IPS DF 6.9 (cell line): Measurements from ENCODE around the gene FRMD4A.

Experiments used
- DNase-seq: peaks from one replicate; pipeline ENCODE4 v3.0.0-alpha.2; 2013; ENCODE audit warnings: low read depth, low spot score
- H3K27ac ChIP-seq: one replicate; pipeline ENCODE4 v1.5.1; 2013; ENCODE audit warnings: low read length, control low read depth
- H3K27me3 ChIP-seq: 2 replicates; pipeline ENCODE4 v1.6.1; 2013; ENCODE audit warnings: mild to moderate bottlenecking, low read length; ENCODE audit not compliant: control insufficient read depth, insufficient read depth
- H3K36me3 ChIP-seq: 2 replicates; pipeline ENCODE4 v1.6.1; 2013; ENCODE audit warnings: low read length; ENCODE audit not compliant: control insufficient read depth, insufficient read depth
- H3K4me1 ChIP-seq: 2 replicates; pipeline ENCODE4 v1.6.1; 2013; ENCODE audit warnings: low read length; ENCODE audit not compliant: control insufficient read depth, insufficient read depth
- H3K4me3 ChIP-seq: 2 replicates; pipeline ENCODE4 v1.5.1; 2013; ENCODE audit warnings: mild to moderate bottlenecking, low read length
- H3K9me3 ChIP-seq: 2 replicates; pipeline ENCODE4 v1.6.1; 2013; ENCODE audit warnings: low read length, inconsistent platforms; ENCODE audit not compliant: control insufficient read depth, insufficient read depth
- WGBS: extraction: QIAGEN DNeasy Blood & Tissue Kit; methylation state at CpG from one replicate; pipeline ENCODE4 v1.1.7; 2013; ENCODE audit warnings: mixed read lengths, missing lambda C conversion rate; ENCODE audit not compliant: insufficient read length, insufficient coverage; 5-methylcytosine and 5-hydroxymethylcytosine counted together

FRMD4A gene

DNA sequence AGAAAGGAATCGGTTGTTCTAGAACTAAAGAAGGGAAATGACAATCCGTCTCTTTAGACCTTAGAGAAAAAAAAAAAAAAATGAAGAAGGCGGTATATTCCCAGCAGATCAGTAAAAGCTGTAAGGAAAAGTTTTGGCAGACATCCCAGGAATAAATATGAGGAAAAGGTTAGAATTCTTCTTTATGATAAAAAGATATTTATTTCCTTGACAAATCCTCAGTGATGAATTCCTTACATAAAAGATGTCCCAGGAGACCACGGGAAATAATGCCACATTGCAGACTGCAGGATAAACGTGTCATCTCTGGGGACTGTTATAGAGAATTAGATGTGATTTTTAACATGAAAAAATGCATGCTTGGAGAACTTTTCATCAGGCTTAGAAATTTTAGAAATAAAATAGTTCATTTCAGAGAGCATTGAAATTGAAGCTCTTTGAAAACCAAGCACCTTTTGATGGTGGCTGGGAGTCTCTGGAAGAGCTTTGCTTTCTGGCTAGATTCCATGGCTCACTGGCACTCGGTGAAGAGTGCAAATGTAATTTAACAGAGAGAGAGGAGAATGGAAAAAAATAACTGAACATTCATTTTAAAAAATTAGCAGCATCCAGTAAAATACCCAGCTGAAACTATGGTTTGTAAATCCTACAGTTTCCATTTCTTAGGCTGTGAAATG, 645.8 kb downstream of the FRMD4A start:
- Histone ChIP-seq H3K4me3 (no peak overlapping the region), H3K27ac (no peak overlapping the region), H3K27me3 (no peaks in the 10 kb centered on the region), H3K4me1 (no peaks in the 10 kb centered on the region), H3K9me3 (no peaks in the 10 kb centered on the region), H3K36me3 (no peaks in the 10 kb centered on the region; the same call in 1 of the 2 replicates)
- no CpG with 5 or more reads among the region's 6 CpGs for WGBS
- DNase-seq: no peak

DNA sequence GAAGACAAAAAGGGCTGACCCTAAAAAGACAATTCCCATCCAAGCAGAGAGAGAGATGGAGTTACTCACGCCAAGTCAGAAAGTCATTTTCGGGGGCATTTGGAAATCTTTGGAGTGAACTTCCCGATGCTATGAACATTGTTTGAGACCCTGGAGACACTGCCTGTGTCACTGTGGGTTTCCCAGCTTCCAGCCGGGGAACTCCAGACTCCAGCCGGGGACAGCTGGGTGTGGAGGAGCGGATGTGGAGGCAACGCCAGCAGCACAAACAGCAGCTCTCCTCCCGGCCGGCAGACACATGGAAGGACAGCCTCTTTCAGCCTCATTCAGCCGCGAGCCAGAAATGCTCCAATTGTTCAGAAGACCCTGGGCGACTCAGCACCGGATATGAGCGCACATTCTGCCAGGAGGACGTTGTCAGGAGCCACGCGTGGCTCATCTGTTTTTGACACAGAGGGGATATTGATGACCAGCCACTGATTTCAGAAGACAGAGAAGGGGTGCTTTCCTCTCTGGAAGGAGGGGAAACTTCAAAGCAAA, 646.4 kb downstream of the FRMD4A start:
- no peak overlapping the region for H3K4me3 ChIP-seq
- no peak for DNase-seq
- H3K36me3 ChIP-seq: no peaks in the 10 kb centered on the region; the same call in 1 of the 2 replicates
- no peaks in the 10 kb centered on the region for H3K27me3 ChIP-seq
- WGBS: no CpG with 5 or more reads among the region's 17 CpGs
- no peak overlapping the region for H3K27ac ChIP-seq
- H3K9me3 ChIP-seq: no peaks in the 10 kb centered on the region
- H3K4me1 ChIP-seq: no peaks in the 10 kb centered on the region

DNA sequence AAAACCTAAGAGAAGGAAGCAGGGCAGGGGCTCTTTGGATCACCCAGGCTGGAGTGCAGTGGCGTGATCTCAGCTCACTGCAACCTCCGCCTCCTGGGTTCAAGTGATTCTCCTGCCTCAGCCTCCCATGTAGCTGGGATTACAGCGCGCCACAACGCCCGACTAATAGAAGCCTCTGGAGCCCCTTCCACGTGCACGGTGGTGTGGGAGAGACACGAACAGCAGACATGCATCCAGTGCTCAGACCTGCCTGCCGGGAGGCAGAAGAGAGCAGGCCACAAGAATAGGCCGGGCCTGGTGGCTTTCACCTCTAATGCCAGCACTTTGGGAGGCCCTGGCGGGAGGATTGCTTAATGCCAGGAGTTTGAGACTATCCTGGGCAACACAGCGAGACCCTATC, 647.7 kb downstream of the FRMD4A start:
- Histone ChIP-seq H3K9me3 (no peaks in the 10 kb centered on the region), H3K4me1 (no peaks in the 10 kb centered on the region), H3K27me3 (no peaks in the 10 kb centered on the region), H3K36me3 (no peaks in the 10 kb centered on the region; the same call in 1 of the 2 replicates), H3K27ac (no peak overlapping the region), H3K4me3 (no peak overlapping the region)
- WGBS: no CpG with 5 or more reads among the region's 13 CpGs
- no peak for DNase-seq

GRCh38 chr10:13681960-13682359, 648.8 kb downstream of the FRMD4A start:
- H3K9me3 ChIP-seq: no peaks in the 10 kb centered on the region
- H3K4me3 ChIP-seq: no peak overlapping the region
- DNase-seq: no peak
- no peaks in the 10 kb centered on the region for H3K27me3 ChIP-seq
- no peak overlapping the region for H3K27ac ChIP-seq
- no CpG with 5 or more reads among the region's 7 CpGs for WGBS
- H3K4me1 ChIP-seq: no peaks in the 10 kb centered on the region
- H3K36me3 ChIP-seq: no peaks in the 10 kb centered on the region; the same call in 1 of the 2 replicates

DNA sequence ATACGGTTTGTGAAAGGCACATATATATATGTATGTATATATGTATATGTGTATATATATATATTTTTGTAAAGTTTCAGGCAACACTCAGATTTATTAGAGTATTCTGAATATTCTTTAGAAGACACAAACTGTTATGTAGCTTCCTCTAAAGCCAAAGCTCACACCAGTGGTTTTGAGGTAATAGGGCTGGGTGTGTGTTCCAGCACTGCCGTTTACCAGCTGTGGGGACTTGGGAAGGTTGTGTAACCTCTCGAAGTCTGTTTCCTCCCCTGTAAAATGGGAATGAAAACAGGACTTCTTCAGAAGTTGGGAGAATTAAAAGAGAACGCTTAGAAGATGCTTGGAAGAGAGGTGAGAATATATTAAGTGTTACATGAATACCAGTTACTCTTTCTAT, 649.2 kb downstream of the FRMD4A start:
- H3K4me3 ChIP-seq: no peak overlapping the region
- H3K27me3 ChIP-seq: no peaks in the 10 kb centered on the region
- H3K27ac ChIP-seq: no peak overlapping the region
- no peaks in the 10 kb centered on the region for H3K4me1 ChIP-seq
- DNase-seq: no peak
- WGBS: no CpG with 5 or more reads among the region's 4 CpGs
- no peaks in the 10 kb centered on the region; the same call in 1 of the 2 replicates for H3K36me3 ChIP-seq
- no peaks in the 10 kb centered on the region for H3K9me3 ChIP-seq

DNA sequence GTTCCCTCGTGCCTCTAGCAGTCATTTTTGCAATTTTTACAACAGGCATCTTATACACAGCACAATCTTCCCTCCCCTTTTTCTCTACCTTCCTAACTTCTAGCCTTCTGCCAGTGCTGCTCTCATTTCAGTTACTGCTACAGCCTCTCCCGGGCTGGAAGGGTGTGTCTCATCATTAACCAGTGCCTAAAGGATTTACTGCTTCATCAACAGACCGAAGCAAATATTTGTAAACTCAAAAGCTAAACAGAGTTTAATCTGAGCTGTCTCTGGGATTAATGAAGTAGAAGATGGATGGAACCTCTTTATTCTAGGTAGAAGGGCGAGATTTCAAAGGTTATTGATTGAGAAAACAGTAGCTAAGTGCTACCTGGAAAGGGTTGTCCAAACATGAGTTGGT, 649.6 kb downstream of the FRMD4A start:
- H3K9me3 ChIP-seq: no peaks in the 10 kb centered on the region
- no peaks in the 10 kb centered on the region for H3K4me1 ChIP-seq
- no peak overlapping the region for H3K4me3 ChIP-seq
- 100% methylated on average over 1 of the region's 4 CpGs for WGBS
- DNase-seq: no peak
- H3K36me3 ChIP-seq: no peaks in the 10 kb centered on the region; the same call in 1 of the 2 replicates
- no peaks in the 10 kb centered on the region for H3K27me3 ChIP-seq
- no peak overlapping the region for H3K27ac ChIP-seq

GRCh38 chr10:13678101-13678843, 652.5 kb downstream of the FRMD4A start:
- Histone ChIP-seq H3K36me3 (no peaks in the 10 kb centered on the region), H3K4me3 (no peak overlapping the region), H3K9me3 (no peaks in the 10 kb centered on the region), H3K27ac (no peak overlapping the region), H3K27me3 (no peaks in the 10 kb centered on the region), H3K4me1 (peaks cover 2% of the 10 kb centered on the region)
- no CpG with 5 or more reads among the region's 13 CpGs for WGBS
- DNase-seq: no peak

DNA sequence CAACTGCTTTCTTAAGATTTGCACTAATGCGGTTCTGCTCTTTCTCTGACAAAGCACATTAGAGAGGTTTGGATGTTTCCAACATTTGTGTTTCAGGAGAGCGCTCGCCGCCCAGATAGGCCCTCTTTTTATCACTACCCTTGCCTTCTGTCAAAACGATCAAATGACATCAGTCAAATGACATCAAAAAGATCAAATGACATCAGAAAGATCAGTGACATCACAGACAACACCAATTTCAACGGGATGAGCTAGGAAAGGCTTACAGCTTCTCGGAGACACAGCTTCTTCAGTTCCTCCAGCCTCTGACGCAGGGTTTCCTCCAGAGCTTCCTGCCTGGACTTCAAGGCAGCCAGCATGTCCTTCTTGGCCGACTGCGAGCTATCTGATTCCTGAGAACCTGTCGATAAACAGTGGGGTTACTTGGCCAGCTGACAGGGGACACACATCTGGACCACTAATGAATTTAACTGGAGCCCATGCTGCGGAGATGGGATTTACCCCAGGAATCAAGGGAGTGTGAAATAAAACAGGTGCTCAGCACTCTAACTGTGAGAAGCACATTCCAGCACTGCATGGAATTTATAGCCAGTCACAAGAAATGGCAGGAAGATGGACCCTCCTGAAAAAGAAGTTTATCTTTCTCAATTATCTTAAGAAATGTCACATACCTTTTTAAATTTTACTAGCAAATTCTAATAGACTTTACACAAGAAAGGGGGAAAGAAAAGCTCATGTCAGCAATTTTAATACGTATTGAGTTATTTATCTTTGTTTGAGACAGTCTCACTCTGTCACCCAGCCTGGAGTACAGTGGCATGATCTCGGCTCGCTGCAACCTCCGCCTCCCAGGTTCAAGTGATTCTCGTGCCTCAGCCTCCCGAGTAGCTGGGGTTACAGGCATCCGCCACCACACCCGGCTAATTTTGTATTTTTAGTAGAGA, 655.8 kb downstream of the FRMD4A start:
- Histone ChIP-seq H3K36me3 (0 out of 2 replicates have a peak, but pooled peaks cover 2% of the 10 kb centered on the region), H3K27me3 (no peaks in the 10 kb centered on the region), H3K4me1 (peaks cover 6% of the 10 kb centered on the region), H3K27ac (no peak overlapping the region), H3K9me3 (no peaks in the 10 kb centered on the region), H3K4me3 (no peak overlapping the region)
- no peak for DNase-seq
- WGBS: no CpG with 5 or more reads among the region's 20 CpGs

DNA sequence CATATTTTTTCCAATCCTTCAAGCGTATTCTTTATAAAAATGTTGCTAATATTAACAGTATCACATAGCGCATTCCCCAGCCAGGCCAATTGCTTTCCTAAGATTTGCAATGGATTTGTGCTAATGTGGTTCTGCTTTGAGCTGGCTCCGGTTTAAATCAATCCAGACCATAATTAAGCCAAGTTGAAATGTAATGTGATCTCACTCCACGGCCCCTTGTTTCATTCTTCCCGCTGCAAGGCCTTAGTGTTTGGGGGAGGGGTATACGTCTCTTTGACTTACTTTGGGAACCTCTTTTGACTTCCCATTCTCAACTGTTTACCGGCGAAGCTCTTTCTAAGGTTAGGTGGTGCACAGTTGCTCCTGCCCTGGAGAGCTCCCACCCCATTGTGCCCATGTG, 657.6 kb downstream of the FRMD4A start:
- H3K4me1 ChIP-seq: peaks cover 6% of the 10 kb centered on the region
- no peaks in the 10 kb centered on the region for H3K27me3 ChIP-seq
- no peak for DNase-seq
- no CpG with 5 or more reads among the region's 8 CpGs for WGBS
- 0 out of 2 replicates have a peak, but pooled peaks cover 2% of the 10 kb centered on the region for H3K36me3 ChIP-seq
- no peak overlapping the region for H3K27ac ChIP-seq
- no peaks in the 10 kb centered on the region for H3K9me3 ChIP-seq
- no peak overlapping the region for H3K4me3 ChIP-seq

DNA sequence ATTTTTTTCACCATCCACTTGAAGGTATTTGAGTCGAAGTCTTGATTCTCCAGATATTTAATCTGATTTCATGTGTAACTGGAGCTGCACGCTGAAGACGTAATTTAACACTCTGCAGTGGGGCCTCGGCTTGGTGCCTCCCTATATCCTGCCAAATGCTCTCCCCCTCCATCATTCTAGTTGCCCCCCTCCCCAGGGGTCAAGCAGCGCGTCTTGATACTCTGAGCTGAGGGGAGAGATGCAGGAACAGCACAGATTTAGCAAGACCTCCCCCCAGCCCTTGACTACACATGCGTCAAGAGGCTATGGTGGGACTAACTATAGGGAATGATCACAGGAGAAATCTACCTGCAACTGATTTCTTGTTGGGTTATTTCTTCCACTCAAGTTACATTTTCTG, 658.2 kb downstream of the FRMD4A start:
- H3K36me3 ChIP-seq: 0 out of 2 replicates have a peak, but pooled peaks cover 2% of the 10 kb centered on the region
- no peaks in the 10 kb centered on the region for H3K27me3 ChIP-seq
- no peak overlapping the region for H3K4me3 ChIP-seq
- H3K4me1 ChIP-seq: peaks cover 6% of the 10 kb centered on the region
- H3K9me3 ChIP-seq: no peaks in the 10 kb centered on the region
- no peak overlapping the region for H3K27ac ChIP-seq
- no peak for DNase-seq
- no CpG with 5 or more reads among the region's 7 CpGs for WGBS
